Stimulated activated CD8-positive, alpha-beta memory T cell treated with anti-CD3 and anti-CD28 coated beads, Interleukin-7, amount 100 ng/mL, for 24 hours (primary cell): ENCODE measurements around the gene SNX6.
"Not testable (repeated sequence)": the region's sequence is repeated elsewhere in the genome, so short reads cannot be mapped to it uniquely, and the experiment has no call there.

ENCODE experiments used
- DNase-seq: peaks from one replicate; pipeline ENCODE4 v3.0.0-alpha.2; 2020; ENCODE audit warnings: low read depth

The SNX6 gene

GRCh38 chr14:34634360-34634771 is 4.4 kb upstream of the SNX6 start:
- DNase-seq = not testable (repeated sequence)

- DNase-seq = no peak
Measured at GRCh38 chr14:34633742-34634141, 3.8 kb upstream of the SNX6 start.

- DNase-seq = no peak
Measured at GRCh38 chr14:34632411-34632978, 2.5 kb upstream of the SNX6 start.

- no peak for DNase-seq
Measured at GRCh38 chr14:34629344-34629656, 648 bp downstream of the SNX6 start.

- DNase-seq = no peak
Measured at GRCh38 chr14:34628681-34629135, 1.2 kb downstream of the SNX6 start.

- no peak for DNase-seq
Measured at GRCh38 chr14:34623506-34623905, 6.4 kb downstream of the SNX6 start.

- DNase-seq = no peak
Measured at GRCh38 chr14:34620839-34621238, 9.1 kb downstream of the SNX6 start.

- no peak for DNase-seq
Measured at GRCh38 chr14:34620115-34620514, 9.8 kb downstream of the SNX6 start.

GRCh38 chr14:34619471-34619870 is 10.5 kb downstream of the SNX6 start:
- DNase-seq = no peak

GRCh38 chr14:34616360-34616759 is 13.6 kb downstream of the SNX6 start:
- DNase-seq = no peak

GRCh38 chr14:34615507-34615906 is 14.4 kb downstream of the SNX6 start:
- DNase-seq = no peak

GRCh38 chr14:34614638-34615037 is 15.3 kb downstream of the SNX6 start:
- no peak for DNase-seq

GRCh38 chr14:34610101-34610500 is 19.8 kb downstream of the SNX6 start:
- DNase-seq = no peak

- DNase-seq = no peak
Measured at GRCh38 chr14:34605461-34605860, 24.5 kb downstream of the SNX6 start.

GRCh38 chr14:34604995-34605394 is 25.0 kb downstream of the SNX6 start:
- no peak for DNase-seq

- DNase-seq = no peak
Measured at GRCh38 chr14:34596891-34597290, 33.1 kb downstream of the SNX6 start.

GRCh38 chr14:34593740-34594375 is 36.1 kb downstream of the SNX6 start:
- no peak for DNase-seq

- no peak for DNase-seq
Measured at GRCh38 chr14:34592623-34593022, 37.3 kb downstream of the SNX6 start.

GRCh38 chr14:34583525-34583924 is 46.4 kb downstream of the SNX6 start:
- DNase-seq = no peak

- no peak for DNase-seq
Measured at GRCh38 chr14:34582117-34582680, 47.7 kb downstream of the SNX6 start.

- DNase-seq = no peak
Measured at GRCh38 chr14:34580381-34580780, 49.6 kb downstream of the SNX6 start.

- no peak for DNase-seq
Measured at GRCh38 chr14:34571771-34572170, 58.2 kb downstream of the SNX6 start.

- no peak for DNase-seq
Measured at GRCh38 chr14:34569750-34570149, 60.2 kb downstream of the SNX6 start.

- DNase-seq = no peak
Measured at GRCh38 chr14:34568803-34569202, 61.1 kb downstream of the SNX6 start.
